ENCODE measurements around the gene PRC1.

The PRC1 gene

DNA sequence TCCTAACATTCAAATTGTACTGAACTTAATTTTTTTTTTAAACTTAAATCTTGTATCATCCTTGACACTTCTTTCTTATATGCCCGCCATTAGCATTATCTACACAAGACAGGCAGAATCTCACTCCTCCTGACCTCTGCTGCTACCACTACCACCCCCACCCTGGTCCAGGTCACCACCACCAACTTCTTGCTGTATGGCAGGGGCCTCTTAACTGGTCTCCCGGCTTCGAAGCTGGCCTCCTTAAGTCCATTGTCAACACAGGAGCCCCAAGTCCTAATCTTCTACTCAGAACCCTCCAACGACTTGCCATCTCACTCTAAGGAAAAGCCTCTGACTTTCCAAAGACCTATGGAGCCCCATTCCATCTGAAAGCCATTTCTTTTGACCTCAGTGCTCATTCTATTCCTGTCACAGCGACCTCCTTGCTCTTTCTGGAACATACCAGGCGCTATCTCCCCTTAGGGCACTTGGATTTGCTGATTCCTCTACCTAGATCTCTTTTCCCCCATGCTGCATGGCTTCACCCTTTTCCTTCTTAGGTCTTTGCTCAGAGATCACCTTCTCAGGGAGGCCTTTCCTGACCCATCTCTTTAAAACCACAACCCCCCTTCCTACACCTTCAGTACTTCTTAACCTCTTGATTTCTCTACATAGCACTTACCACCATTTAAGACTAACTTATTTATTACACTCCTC lies 2.6 kb downstream of the PRC1 start:
- FAIRE-seq (peak; percentile 53), DNase-seq (ENCODE audit: insufficient read length, low spot score) (no peak)

DNA sequence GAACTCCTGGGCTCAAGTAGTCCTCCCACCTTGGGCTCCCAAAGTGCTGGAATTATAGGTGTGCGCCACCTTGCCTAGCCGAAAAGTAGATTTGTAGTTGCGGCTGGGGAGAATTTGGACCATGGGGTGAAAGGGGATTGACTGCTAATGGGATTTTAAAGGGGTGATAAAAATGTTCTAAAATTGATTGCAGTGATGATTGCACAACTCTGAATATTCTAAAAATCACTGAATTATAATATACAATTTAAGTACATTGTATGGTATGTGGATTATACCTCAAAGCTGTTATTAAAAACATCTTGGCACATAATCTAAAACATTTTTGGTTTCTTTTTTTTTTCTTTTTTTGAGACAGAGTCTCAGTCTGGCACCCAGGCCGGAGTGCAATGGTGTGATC lies 3.9 kb downstream of the PRC1 start:
- FAIRE-seq: no peak
- DNase-seq (ENCODE audit: insufficient read length, low spot score): no peak

DNA sequence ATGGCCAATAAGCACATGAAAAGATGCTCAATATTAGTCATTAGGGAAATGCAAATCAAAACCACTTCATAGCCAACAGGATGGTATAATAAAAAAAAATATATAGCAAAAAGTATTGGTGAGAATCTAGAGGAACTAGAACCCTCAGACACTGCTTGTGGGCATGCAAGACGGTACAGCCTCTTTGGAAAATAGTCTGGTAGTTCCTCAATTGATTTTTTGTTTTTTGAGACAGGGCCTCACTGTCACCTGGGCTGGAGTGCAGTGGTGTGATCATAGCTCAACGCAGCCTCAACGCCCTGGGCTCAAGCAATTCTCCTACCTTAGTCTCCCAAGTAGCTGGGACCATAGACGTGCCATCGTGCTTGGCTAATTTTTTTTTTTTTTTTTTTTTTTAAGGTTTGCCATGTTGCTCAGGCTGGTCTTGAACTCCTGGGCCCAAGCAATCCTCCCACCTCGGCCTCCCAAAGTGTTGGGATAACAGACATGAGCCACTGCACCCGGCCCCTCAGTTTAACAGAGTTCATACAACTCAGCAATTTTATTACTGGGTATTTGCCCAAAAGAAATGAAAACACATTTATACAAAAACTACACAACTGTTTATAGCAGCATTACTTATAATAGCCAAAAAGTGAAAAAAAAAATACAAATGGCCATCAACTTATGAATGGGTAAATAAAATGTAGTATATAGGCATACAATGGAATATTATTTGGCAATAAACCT lies 5.1 kb downstream of the PRC1 start:
- FAIRE-seq (no peak), DNase-seq (ENCODE audit: insufficient read length, low spot score) (no peak)

DNA sequence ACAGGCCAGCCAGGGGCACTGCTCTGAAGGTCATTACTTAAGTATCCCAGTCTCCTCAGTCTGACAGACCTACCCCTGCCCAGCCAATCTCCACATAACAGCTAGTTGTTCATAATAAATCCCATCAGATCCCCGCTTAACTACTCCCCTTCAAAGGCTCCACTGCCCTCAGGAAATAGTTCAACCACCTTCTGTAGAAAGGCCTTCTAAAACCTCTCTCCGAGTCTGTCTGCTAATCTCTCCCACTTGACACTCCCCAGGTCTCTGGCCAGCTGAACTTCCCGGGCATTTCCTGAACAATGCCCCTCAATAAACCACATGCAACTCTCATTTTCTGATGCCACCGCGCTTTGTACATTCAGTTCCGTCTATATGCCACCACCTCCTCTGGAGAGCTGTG lies 6.0 kb downstream of the PRC1 start:
- peak; percentile 64 for FAIRE-seq

DNA sequence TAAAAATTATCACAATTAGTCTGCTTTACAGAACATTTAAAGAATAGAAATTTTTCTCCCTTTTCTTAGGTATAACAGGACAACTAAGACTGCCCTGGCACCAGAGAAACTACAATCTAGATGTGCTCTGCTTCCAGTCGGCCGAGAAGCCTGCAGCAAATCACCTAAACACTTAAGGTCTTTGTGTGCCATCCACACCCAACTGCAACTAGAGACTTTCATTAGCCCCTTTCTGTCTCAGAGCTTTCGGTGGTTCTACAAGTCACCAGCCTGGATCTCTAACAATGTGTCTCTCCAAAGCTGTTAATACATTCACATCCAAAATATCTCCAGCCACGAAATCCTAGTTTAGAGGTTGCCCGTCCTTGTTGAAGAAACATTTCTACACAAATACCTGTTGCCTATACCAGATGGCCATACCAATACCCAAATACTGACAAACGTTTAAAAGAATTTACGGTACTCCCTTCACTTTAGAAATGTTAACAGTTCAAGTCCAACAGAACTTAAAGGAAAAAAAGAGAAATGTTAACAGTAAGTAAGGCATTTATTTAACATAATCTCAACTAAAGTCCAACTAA lies 6.7 kb downstream of the PRC1 start:
- FAIRE-seq (no peak), DNase-seq (ENCODE audit: insufficient read length, low spot score) (no peak)

More for the DNA sequence above, 6.0 kb downstream of the PRC1 start:
- no peak for DNase-seq (ENCODE audit: insufficient read length, low spot score)

DNA sequence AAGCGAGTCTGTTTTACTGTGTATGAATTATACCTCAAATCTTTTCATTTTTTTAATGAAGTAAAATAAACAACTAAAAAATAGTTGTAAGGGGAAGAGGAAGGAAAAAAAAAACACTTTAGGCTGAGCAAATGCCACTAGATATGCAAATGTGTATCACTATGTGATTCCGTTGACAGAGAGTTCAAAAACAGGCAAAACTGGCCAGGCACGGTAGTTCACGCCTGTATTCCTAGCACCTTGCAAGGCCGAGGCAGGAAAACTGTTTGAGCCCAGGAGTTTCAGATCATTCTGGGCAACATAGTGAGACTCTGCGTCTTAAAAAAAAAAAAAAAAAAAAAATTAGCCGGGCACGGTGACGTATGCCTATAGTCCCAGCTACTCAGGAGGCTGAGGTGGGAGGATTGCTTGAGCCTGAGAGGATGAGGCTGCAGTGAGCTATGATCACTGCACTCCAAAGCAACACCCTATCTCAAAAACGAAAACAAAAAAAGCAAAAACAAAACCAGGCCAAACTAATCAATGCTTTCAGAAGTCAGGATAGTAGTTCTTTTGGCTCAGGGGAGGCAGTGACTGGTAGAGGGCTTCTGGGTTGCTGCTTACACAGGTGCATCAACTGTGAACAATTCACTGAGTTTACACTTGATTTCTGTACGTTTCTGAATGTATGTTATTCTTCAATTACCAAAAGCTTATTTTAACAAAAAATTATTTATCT lies 7.4 kb downstream of the PRC1 start:
- FAIRE-seq (peak; percentile 68), DNase-seq (ENCODE audit: insufficient read length, low spot score) (no peak)

DNA sequence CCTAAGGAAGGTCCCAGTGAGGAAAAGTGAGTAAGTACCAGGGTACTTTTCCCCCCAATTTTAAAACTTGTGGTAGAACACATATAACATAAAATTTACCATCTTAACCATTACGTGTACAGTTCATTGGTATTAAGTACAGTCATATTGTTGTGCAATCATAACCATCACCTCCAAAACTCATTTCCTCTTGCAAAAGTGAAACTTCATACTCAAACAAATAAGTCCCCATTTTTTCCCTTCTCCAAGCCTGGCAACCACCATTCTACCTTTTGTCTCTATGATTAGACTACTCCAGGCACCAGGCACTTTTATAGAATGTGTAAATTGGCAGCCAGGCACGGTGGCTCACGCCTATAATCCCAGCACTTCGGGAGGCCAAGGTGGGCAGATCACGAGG lies 12.2 kb downstream of the PRC1 start:
- DNase-seq (ENCODE audit: insufficient read length, low spot score) (no peak), FAIRE-seq (no peak)

DNA sequence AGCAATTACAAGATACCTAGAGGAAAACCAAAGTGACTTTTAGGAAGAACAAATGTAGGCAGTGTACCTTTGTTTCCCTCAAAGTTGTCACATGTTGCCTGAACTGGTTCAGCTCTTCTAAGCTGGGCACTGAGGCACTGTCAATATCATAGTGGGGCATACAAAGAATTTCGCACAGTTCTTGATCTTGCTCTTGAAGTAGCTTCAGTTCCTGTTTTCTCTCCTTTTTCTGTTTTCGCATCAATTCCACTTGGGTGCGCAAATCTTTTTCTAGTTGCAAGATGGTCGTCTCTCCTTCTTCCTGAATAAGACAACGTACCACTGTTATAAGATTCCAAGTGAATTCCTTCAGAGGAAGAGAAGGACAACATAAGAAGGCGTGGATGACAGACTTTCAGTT lies 12.7 kb downstream of the PRC1 start:
- peak; percentile 89 for FAIRE-seq
- no peak for DNase-seq (ENCODE audit: insufficient read length, low spot score)

DNA sequence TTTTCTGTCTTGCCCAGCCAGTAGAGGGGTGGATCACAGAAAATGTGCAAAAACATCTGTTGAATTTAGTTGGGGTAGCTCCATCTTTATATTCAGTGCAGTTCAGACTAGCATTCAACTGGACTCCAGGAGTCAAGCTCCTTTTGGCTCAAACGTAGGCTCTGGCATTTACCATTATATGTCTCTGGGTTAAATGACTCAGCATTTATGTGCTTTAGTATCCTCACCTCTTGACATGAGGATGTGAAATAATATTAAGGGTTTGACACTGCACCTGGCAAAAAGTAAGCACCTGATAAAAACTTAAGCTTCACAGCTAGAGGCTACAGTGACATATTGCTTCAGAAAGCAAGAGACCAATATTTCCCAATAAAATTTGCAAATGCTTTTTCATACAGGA lies 14.8 kb downstream of the PRC1 start:
- DNase-seq (ENCODE audit: insufficient read length, low spot score): no peak
- FAIRE-seq: no peak

DNA sequence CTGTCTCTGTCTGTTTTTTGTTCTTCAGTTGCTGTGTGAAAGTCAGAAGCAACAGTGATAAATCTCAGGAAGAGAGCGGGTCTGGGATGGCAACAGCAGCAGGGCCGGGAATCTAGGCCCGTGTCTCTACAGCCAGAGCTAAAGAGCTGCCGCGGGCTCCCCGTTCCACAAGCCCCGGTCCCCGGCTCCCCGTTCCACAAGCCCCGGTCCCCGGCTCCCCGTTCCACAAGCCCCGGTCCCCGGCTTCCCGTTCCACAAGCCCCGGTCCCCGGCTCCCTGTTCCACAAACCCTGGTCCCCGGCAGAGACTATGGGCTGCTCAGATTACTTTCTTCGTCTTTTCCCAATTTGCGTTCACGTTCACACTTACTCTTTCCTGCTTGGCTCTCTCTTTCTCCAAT lies 20.1 kb downstream of the PRC1 start:
- FAIRE-seq: no peak
- DNase-seq (ENCODE audit: insufficient read length, low spot score): no peak

DNA sequence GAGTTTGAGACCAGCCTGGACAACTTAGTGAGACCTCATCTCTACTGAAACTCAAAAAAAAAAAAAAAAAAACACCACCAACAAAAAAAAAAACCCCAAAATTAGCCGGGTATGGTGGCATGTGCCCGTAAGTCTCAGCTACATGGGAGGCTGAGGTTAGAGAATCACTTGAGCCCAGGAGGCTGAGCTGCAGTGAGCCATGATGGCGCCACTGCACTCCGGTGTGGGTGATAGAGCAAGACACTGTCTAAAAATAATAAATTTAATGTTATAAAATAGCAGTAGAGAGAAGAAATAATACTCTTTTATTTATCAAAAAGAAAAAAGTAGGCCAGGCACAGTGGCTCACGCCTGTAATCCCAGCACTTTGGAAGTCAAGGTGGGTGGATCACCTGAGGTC lies 22.2 kb downstream of the PRC1 start:
- FAIRE-seq (no peak), DNase-seq (ENCODE audit: insufficient read length, low spot score) (no peak)

DNA sequence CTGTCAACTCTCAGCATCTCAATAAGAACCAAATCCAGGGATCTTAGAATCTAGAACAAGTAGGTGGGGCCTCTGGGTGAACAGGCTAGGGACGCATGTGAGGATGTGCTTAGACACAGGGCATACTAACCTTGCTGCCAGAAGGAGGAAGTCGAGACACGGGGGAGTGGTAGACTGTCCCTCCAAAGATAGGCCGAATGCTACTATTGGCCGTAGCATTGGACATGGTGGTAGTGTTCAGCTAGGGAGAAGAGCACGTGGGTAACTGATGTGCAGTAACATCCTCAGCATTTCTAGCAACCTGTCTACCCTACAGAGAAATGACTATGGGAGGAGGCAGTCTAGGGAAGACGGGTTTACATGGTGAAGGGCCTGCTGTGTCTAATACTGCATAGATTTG lies 24.1 kb downstream of the PRC1 start:
- no peak for DNase-seq (ENCODE audit: insufficient read length, low spot score)
- no peak for FAIRE-seq

DNA sequence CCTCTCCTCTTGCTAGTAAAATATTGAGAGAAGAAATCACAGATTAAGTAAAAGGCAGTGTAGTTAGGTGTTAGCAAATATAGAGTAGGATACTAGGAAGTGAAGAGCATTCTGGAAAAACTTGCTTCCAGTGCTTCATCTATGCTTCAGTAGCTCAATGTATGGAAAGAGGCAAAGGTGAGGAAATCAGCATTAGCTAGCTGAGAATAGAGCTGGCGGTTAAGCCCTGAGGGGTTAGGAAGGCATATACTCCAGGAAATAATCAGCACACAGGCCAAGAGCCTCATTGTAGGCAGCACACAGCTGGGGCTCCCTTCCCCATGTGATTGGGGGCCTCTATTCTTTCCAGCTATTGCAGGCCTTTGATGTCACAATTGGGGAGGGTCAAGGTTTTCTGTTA lies 25.9 kb downstream of the PRC1 start:
- DNase-seq (ENCODE audit: insufficient read length, low spot score) (no peak), FAIRE-seq (no peak)

DNA sequence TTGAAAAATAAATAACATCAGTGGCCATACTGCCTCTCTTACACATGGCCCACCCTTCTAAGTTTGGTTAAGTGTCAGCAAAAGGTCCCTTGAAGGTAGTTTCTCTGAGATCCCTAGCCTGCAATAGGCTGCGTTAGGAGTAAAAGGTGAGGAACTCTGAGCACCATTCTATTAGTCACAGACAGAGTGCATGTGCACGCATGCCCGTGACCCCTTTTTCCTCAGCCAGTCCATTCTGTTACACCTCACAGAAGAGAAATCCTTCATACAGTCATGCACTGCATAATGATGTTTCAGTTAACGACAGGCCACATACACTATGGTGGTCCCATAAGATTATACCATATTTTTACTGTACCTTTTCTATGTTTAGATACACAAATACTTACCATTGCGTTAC lies 27.1 kb downstream of the PRC1 start:
- FAIRE-seq: no peak
- DNase-seq (ENCODE audit: insufficient read length, low spot score): no peak

DNA sequence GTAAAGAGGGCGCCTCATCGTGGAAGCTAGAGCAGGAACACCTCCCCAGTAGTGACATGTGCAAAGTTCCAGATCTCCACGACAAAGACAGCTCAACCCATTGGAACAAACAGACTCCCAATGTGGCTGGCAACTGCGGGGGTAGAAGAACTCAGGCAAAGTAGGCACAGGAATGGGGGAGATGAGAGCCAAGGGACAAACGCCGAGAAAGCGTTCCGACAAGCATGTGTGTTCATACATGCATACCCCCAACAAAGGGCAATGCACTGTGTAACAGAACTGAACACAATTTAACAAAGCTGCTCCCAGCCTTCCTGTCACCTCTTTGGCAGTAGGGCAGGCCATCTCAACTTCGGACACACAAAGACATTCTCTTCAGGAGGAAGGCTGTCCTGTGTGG lies 28.1 kb downstream of the PRC1 start:
- FAIRE-seq (no peak), DNase-seq (ENCODE audit: insufficient read length, low spot score) (no peak)

DNA sequence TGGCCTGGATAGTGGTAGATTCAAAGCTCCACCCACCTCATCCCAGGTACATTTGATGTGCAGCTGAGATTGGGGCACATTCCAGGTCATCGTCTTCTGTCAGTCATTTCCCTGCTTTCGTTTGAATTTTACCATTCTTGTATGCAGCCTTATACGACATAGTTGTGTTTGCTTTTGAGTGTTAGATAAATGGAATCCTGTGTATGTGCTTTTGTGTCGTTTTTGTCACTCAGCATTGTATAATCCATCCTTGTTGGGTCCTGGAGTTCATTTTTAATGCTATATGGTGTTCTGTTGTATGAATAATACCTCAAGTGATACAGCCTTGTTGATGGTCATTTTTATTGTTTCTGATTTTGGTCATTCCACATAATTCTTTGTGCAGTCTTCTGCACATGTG lies 32.3 kb downstream of the PRC1 start:
- DNase-seq (ENCODE audit: insufficient read length, low spot score) (no peak), FAIRE-seq (no peak)

DNA sequence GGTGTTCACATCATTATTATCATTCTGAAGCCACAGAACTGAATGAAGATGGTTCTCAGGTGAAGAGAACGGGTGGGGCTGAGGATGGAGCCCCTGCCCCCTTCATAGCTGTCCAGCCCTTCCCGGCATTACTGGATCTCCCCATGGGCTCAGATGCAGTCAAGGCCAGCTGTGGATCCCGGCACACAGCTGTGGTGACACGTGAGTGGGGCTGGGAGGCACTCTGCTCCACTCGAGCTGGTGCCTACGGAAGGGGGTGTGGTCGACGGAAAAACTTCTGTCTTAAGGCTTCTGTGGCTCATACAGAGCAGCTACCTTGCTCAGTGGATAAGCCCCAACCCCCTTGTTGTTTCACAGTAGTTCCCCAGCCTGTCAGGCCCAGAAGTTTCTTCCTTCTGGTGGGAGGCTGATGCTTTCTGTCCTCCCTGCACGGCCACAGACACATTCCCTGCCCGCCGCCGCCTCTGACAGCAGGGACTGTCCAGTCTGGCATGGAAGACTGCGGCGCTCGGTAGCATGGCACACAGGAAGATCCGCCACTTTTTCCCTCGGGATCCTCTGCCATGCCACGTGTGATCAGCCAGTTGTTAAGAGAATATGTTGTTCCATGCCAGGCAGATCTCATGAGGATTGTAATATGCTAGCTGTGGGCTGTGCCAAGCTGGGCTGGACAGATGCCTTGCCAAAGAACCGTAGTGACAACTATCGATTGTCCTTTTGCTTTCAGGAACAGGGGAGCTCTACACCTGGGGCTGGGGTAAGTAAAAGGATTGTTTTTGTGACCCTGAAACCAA lies 33.8 kb downstream of the PRC1 start:
- DNase-seq (ENCODE audit: insufficient read length, low spot score) (no peak), FAIRE-seq (no peak)

DNA sequence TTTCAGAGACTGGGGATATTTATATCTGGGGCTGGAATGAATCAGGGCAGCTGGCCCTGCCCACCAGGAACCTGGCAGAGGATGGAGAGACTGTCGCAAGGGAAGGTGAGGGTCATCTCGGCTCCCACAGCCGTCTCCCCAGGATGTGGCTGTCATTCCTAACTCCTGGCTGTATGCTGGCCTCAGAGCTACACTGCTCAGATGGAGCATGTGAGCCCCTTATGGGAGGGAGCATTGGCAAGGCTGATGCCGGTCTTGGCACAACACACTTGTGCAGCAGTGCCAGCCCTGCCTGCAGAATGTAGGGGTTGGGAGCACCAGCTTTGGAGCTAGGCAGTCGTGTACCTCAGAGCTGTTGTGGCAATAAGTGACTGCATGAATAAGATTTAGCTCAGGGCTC lies 34.4 kb downstream of the PRC1 start:
- no peak for FAIRE-seq
- DNase-seq (ENCODE audit: insufficient read length, low spot score): no peak

DNA sequence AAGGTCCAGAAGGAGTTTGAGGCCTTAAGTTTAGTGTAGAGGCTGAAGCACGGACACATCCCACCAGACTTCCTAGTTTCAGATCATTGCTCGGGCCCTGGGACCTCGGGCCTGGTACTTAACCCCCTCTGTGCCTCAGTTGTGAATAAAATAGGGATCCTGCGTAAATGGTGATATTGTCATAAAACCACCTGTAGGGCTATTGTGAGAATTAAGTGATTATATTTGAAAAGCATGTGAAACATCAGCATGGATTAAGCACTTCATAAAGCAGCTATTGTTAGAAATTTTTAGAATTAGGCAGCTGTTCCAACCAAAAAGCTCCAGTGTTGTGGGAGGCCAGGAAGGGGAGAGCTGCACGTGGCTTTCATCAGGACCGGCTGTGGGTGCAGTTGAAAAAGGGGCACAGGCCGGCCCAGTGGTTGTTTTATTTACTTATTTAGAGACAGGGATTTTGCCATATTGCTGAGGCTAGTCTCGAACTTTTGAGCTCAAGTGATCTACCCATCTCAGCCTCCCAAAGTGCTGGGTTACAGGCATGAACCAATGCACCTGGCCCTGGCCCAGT lies 35.2 kb downstream of the PRC1 start:
- FAIRE-seq (no peak), DNase-seq (ENCODE audit: insufficient read length, low spot score) (no peak)

DNA sequence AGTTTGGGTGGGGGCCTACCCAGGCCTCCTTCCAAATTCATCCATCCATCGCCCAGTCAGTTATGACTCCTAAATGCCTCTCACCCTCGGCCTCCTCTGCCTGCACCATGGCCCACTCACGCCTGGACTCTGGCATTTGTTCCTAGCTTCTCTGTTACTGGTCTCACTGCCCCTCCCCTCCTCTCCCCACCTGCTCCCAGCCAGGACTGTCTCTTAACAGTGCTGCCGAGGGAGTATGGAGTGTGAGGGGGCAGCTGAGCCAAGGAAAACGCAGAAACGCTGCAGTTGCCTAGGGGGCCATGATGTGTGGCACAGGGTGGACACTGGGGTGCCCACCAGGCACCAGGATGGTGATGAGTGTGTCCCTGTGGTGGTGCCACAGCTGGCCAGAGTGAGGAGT lies 36.5 kb downstream of the PRC1 start:
- no peak for DNase-seq (ENCODE audit: insufficient read length, low spot score)
- FAIRE-seq: no peak
